HL-60 (cell line): ENCODE measurements around the gene ZBTB40.

Experiments
- DNase-seq, 2 experiments: peaks; one replicate each; pipeline ENCODE4 v3.0.0-alpha.2; 2010 to 2020; ENCODE audit warnings: low read depth in 1 of 2, low spot score in 1 of 2
- H3K27ac ChIP-seq: fragments of 250-450 bp; sonication (Bioruptor Pico); replicated peaks from 2 replicates; pipeline ENCODE4 v1.5.1; 2020; ENCODE audit warnings: mild to moderate bottlenecking, moderate library complexity
- H3K27me3 ChIP-seq: fragments of 250-450 bp; sonication (Bioruptor Pico); 2 replicates; pipeline ENCODE4 v1.5.1; 2021; ENCODE audit warnings: mild to moderate bottlenecking, moderate library complexity; ENCODE audit not compliant: insufficient read depth, poor library complexity, severe bottlenecking
- H3K4me3 ChIP-seq: replicated peaks from 2 replicates; pipeline ENCODE4 v1.5.1; 2011; ENCODE audit warnings: mild to moderate bottlenecking, control low read depth, low read length; ENCODE audit not compliant: insufficient read depth
- CTCF ChIP-seq: IDR thresholded peaks from one replicate; pipeline ENCODE4 v1.5.1; 2011; ENCODE audit warnings: low read length, control low read depth, inconsistent platforms; ENCODE audit not compliant: insufficient read depth
- GABPA ChIP-seq: IDR thresholded peaks from 2 replicates; pipeline ENCODE4 v1.6.1; 2012; ENCODE audit warnings: low read depth
- POLR2AphosphoS5 ChIP-seq: IDR thresholded peaks from 2 replicates; pipeline ENCODE4 v1.6.1; 2012; ENCODE audit warnings: low read depth
- REST ChIP-seq: IDR thresholded peaks from 2 replicates; pipeline ENCODE4 v1.6.1; 2012; ENCODE audit warnings: low read depth; ENCODE audit not compliant: insufficient replicate concordance
- SPI1 ChIP-seq: IDR thresholded peaks from 2 replicates; pipeline ENCODE4 v1.6.1; 2012; ENCODE audit warnings: low read depth, mild to moderate bottlenecking, borderline replicate concordance

The ZBTB40 gene

GRCh38 chr1:22496536-22497160 lies 45.0 kb downstream of the ZBTB40 start:
- no peak for DNase-seq
- TF ChIP-seq CTCF (no peak), GABPA (no peak), POLR2AphosphoS5 (no peak), SPI1 (no peak), REST (no peak)
- H3K4me3 ChIP-seq: no peak overlapping the region
- H3K27me3 ChIP-seq: no peaks in the 10 kb centered on the region
- H3K27ac ChIP-seq: no peak overlapping the region

- Histone ChIP-seq H3K27ac (no peak overlapping the region), H3K4me3 (no peak overlapping the region), H3K27me3 (no peaks in the 10 kb centered on the region)
- no peak for TF ChIP-seq SPI1
- TF ChIP-seq POLR2AphosphoS5: no peak
- TF ChIP-seq CTCF: no peak
- TF ChIP-seq GABPA: no peak
- TF ChIP-seq REST: no peak
- no peak for DNase-seq
Measured at GRCh38 chr1:22498463-22498862, 46.8 kb downstream of the ZBTB40 start.

GRCh38 chr1:22500058-22500457 lies 48.4 kb downstream of the ZBTB40 start:
- H3K4me3 ChIP-seq: no peak overlapping the region
- DNase-seq: no peak
- H3K27ac ChIP-seq: no peak overlapping the region
- TF ChIP-seq POLR2AphosphoS5 (no peak), REST (no peak), GABPA (no peak), CTCF (no peak), SPI1 (no peak)
- H3K27me3 ChIP-seq: no peaks in the 10 kb centered on the region
